ENCODE results near the gene TOMM20L.
A peak's percentile ranks its signal among the peaks of the same experiment; 100 is the strongest.

TOMM20L gene

DNA sequence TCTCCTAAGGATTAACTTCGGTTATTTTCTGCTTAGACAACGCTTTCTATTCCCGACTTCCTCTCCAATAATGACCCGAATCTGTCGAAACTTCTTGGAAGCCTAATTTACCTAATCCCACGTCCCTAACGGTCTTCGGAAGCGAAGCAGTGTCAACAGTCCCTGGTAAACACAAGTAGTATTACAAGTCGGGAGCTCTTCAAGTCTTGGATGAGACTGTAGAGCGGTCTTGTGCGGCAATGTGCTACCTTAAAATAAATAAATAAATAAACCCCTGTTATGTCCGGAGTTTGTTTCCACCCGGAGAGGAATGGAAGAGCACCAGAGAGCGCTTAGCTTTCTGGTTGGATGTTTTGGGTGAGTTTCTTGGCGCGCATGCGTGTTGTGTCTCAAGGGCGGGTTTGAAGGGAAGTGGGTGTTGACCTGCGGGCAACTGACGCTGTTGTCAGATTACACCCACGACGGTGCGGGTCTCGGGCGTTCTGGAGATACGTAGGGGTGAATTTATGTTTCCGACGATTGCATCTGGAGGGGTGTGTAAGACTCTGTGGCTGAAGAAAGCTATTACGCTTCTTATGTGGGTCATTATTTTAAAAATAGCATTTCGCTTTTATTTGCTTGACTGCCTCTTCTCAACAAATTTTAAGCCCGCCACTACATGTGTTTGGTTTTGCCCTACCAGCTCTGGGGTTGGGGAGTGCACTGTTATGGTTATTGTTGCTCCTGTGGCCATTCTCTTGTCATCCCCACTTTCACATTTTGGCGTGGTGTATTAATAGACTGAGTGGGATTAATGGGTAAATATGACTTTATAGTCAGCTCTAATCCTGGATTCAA is 31.8 kb downstream of the TOMM20L start, which contains the start of the genes KIAA0586 and TIMM9:
KIAA0586 (plus strand) TSS at position 439 of the 837 bp plus-strand sequence. CDS start 546 bp downstream, outside the sequence.
TIMM9 (minus strand) TSS at position 251 of the 837 bp plus-strand sequence. CDS start 15,586 bp downstream, outside the sequence.
- peak; percentile 95 for FAIRE-seq

- no peak for FAIRE-seq
Measured at GRCh38 chr14:58428118-58428683, 32.5 kb downstream of the TOMM20L start.

DNA sequence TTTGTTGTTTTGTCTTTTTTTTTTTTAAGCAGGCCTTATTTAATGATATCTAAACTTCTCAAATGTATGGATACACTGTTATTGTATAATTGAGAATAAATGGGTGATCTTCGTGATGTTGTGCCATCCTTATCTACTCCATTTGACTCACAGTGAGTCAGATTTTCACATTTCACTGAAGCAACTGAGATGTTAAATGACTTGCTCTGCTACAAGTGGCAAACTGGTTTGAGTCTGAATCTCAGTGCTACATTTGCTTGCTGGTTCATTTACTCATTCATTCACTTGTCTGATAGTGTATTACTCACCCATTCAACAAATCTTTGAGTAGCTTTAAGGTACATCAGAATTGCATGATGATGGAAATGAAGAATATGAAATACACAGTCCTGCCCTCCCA is 34.4 kb downstream of the TOMM20L start:
- no peak for FAIRE-seq

- FAIRE-seq: no peak
Measured at GRCh38 chr14:58439476-58439875, 43.7 kb downstream of the TOMM20L start.

DNA sequence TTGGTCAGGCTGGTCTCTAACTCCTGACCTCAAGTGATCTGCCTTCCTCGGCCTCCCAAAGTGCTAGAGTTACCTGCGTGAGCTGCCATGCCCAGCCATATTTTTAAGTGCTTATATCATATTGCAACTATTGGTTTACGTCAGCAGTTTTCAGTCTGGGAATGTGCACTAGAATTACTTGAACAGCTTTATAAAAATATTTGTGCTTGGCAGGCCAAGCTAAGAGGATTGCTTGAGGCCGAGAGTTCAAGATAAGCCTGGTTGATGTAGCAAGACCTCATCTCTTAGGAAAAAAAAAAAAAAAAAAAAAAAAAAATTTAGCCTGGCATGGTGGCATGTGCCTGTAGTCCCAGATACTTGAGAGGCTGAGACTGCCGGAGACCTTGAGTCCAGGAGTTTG is 48.9 kb downstream of the TOMM20L start:
- FAIRE-seq: no peak

- FAIRE-seq: no peak
Measured at GRCh38 chr14:58455593-58456265, 60.0 kb downstream of the TOMM20L start.
